HG02970 (cell line): Measurements from ENCODE around the gene FOXP1.

Experiments
- ATAC-seq: cut with Tn5 transposase; IDR thresholded peaks from one replicate; pipeline ENCODE4 v1.9.1; 2021; ENCODE audit warnings: mild to moderate bottlenecking, moderate library complexity, moderate number of reproducible peaks; ENCODE audit not compliant: unreplicated experiment, low FRiP score

Gene FOXP1

GRCh38 chr3:71207632-71208031, 375.9 kb downstream of the FOXP1 start:
- ATAC-seq, result no peak

- ATAC-seq, result no peak
These were observed 377.0 kb downstream of the FOXP1 start for GRCh38 chr3:71206305-71207165.

- ATAC-seq, result no peak
These were observed 379.6 kb downstream of the FOXP1 start for GRCh38 chr3:71203727-71204488.

- ATAC-seq, result no peak
These were observed 380.5 kb downstream of the FOXP1 start for GRCh38 chr3:71202848-71203533.

GRCh38 chr3:71201939-71202338, 381.6 kb downstream of the FOXP1 start:
- no peak for ATAC-seq

GRCh38 chr3:71197841-71198565, 385.5 kb downstream of the FOXP1 start:
- no peak for ATAC-seq

- no peak for ATAC-seq
These were observed 388.0 kb downstream of the FOXP1 start for GRCh38 chr3:71195492-71195891.

GRCh38 chr3:71194785-71195184, 388.7 kb downstream of the FOXP1 start:
- no peak for ATAC-seq

GRCh38 chr3:71191031-71191482, 392.5 kb downstream of the FOXP1 start:
- no peak for ATAC-seq

- no peak for ATAC-seq
These were observed 394.0 kb downstream of the FOXP1 start for GRCh38 chr3:71189480-71189879.

GRCh38 chr3:71187715-71188114, 395.8 kb downstream of the FOXP1 start:
- no peak for ATAC-seq

- ATAC-seq, result no peak
These were observed 396.7 kb downstream of the FOXP1 start for GRCh38 chr3:71186801-71187200.

- no peak for ATAC-seq
These were observed 397.6 kb downstream of the FOXP1 start for GRCh38 chr3:71185733-71186455.

GRCh38 chr3:71184252-71184651, 399.3 kb downstream of the FOXP1 start:
- ATAC-seq, result no peak

- ATAC-seq, result no peak
These were observed 400.0 kb downstream of the FOXP1 start for GRCh38 chr3:71183549-71183948.

- no peak for ATAC-seq
These were observed 403.0 kb downstream of the FOXP1 start for GRCh38 chr3:71180524-71180923.

GRCh38 chr3:71177375-71177774, 406.2 kb downstream of the FOXP1 start:
- ATAC-seq, result no peak

GRCh38 chr3:71176366-71176765, 407.2 kb downstream of the FOXP1 start:
- no peak for ATAC-seq

GRCh38 chr3:71175691-71176365, 407.7 kb downstream of the FOXP1 start:
- no peak for ATAC-seq
